IMR-90 (cell line): Measurements from ENCODE around the gene CCT3. TPM values are rescaled to one million over a fixed set of nuclear protein-coding genes. Genes with fewer than 3 reads are reported as not detected.

Experiments
- ATAC-seq: fragments of 200-7000 bp; cut with Tn5 transposase; 2 replicates; pipeline ENCODE4 v1.9.1; 2020; ENCODE audit warnings: low read depth, mild to moderate bottlenecking, moderate library complexity
- BruUV-seq: library from RNA; stranded (reverse); fragments of 400-500 nt; replicated peaks from 2 replicates; lab custom pipeline; 2021; lab: Mats Ljungman, UMichigan
- CTCF ChIA-PET: fragments of 300-600 bp; formaldehyde crosslinking; extraction: SDS; loops from one replicate; lab custom pipeline; 2021; ENCODE audit warnings: antibody characterized with exemption; lab: Yijun Ruan, JAX
- POLR2A ChIA-PET: fragments of 300-600 bp; sonication (Branson Sonifier 250); formaldehyde crosslinking; loops from one replicate; lab custom pipeline; 2022; ENCODE audit warnings: antibody characterized with exemption; ENCODE audit not compliant: unreplicated experiment; lab: Charles Lee
- DNase-seq: peaks from one replicate; pipeline ENCODE4 v3.0.0; 2013
- H2AFZ ChIP-seq: replicated peaks from 2 replicates; pipeline ENCODE3; 2013; ENCODE audit warnings: low read length, mild to moderate bottlenecking; ENCODE audit not compliant: poor library complexity
- H2AK5ac ChIP-seq: 2 replicates; pipeline ENCODE4 v1.6.1; 2013; ENCODE audit warnings: low read depth, low read length, inconsistent platforms
- H2AK9ac ChIP-seq: replicated peaks from 2 replicates; pipeline ENCODE3; 2013; ENCODE audit warnings: mild to moderate bottlenecking, low read depth, low read length, moderate library complexity; ENCODE audit not compliant: poor library complexity
- H2BK120ac ChIP-seq: 2 replicates; pipeline ENCODE4 v1.6.1; 2013; ENCODE audit warnings: low read depth, low read length, inconsistent platforms
- H2BK15ac ChIP-seq: 3 replicates; pipeline ENCODE4 v1.6.1; 2013; ENCODE audit warnings: low read depth, low read length, inconsistent platforms
- H2BK20ac ChIP-seq: 2 replicates; pipeline ENCODE4 v1.6.1; 2013; ENCODE audit warnings: low read depth, mild to moderate bottlenecking, inconsistent platforms, low read length, moderate library complexity
- H2BK5ac ChIP-seq: 2 replicates; pipeline ENCODE4 v1.6.1; 2013; ENCODE audit warnings: mild to moderate bottlenecking, low read depth, low read length, inconsistent platforms; ENCODE audit not compliant: poor library complexity, severe bottlenecking
- H3K14ac ChIP-seq: replicated peaks from 2 replicates; pipeline ENCODE4 v1.6.1; 2013; ENCODE audit warnings: low read depth, low read length, inconsistent platforms
- H3K18ac ChIP-seq: 2 replicates; pipeline ENCODE4 v1.6.1; 2013; ENCODE audit warnings: low read depth, low read length, control low read depth
- H3K23ac ChIP-seq: 2 replicates; pipeline ENCODE4 v1.6.1; 2013; ENCODE audit warnings: low read depth, low read length, inconsistent platforms
- H3K27ac ChIP-seq: 2 replicates; pipeline ENCODE4 v1.5.1; 2013; ENCODE audit warnings: mild to moderate bottlenecking, control low read depth, low read length; ENCODE audit not compliant: insufficient read depth
- H3K27me3 ChIP-seq: 2 replicates; pipeline ENCODE4 v1.6.1; 2013; ENCODE audit warnings: low read length; ENCODE audit not compliant: control insufficient read depth, insufficient read depth
- H3K36me3 ChIP-seq: 2 replicates; pipeline ENCODE4 v1.6.1; 2013; ENCODE audit warnings: low read length, mixed read lengths; ENCODE audit not compliant: control insufficient read depth, insufficient read depth
- H3K4ac ChIP-seq: 2 replicates; pipeline ENCODE4 v1.6.1; 2013; ENCODE audit warnings: low read depth, low read length, inconsistent platforms
- H3K4me1 ChIP-seq: 2 replicates; pipeline ENCODE4 v1.6.1; 2013; ENCODE audit warnings: low read length, mixed read lengths; ENCODE audit not compliant: control insufficient read depth, insufficient read depth
- H3K4me2 ChIP-seq: 2 replicates; pipeline ENCODE4 v1.6.1; 2013; ENCODE audit warnings: low read depth, mild to moderate bottlenecking, control low read depth, low read length, moderate library complexity
- H3K4me3 ChIP-seq: 2 replicates; pipeline ENCODE4 v1.5.1; 2013; ENCODE audit warnings: low read depth, mild to moderate bottlenecking, control low read depth, low read length, moderate library complexity; ENCODE audit not compliant: insufficient read depth
- H3K56ac ChIP-seq: 2 replicates; pipeline ENCODE4 v1.6.1; 2013; ENCODE audit warnings: low read length, inconsistent platforms; ENCODE audit not compliant: insufficient read depth; ENCODE audit errors: extremely low read depth
- H3K79me1 ChIP-seq, 2 experiments: 2 replicates each; pipeline ENCODE4 v1.6.1; 2013; ENCODE audit warnings: low read length in 2 of 2, inconsistent platforms in 1 of 2, low read depth in 1 of 2
- H3K9ac ChIP-seq: 2 replicates; pipeline ENCODE4 v1.6.1; 2013; ENCODE audit warnings: low read depth, low read length, control low read depth
- H3K9me1 ChIP-seq: 2 replicates; pipeline ENCODE4 v1.6.1; 2013; ENCODE audit warnings: low read length, inconsistent platforms; ENCODE audit not compliant: insufficient read depth
- H3K9me3 ChIP-seq: 2 replicates; pipeline ENCODE4 v1.6.1; 2013; ENCODE audit warnings: low read length; ENCODE audit not compliant: control insufficient read depth, insufficient read depth
- H4K20me1 ChIP-seq: 2 replicates; pipeline ENCODE4 v1.6.1; 2013; ENCODE audit warnings: low read length, inconsistent platforms; ENCODE audit not compliant: insufficient read depth
- H4K5ac ChIP-seq: 2 replicates; pipeline ENCODE4 v1.6.1; 2013; ENCODE audit warnings: mild to moderate bottlenecking, low read depth, low read length, control low read depth
- H4K8ac ChIP-seq, 2 experiments: 2 replicates each; pipeline ENCODE4 v1.6.1; 2013; ENCODE audit warnings: low read depth in 2 of 2, low read length in 2 of 2, control low read depth in 1 of 2, inconsistent platforms in 1 of 2
- H4K91ac ChIP-seq: 2 replicates; pipeline ENCODE4 v1.6.1; 2013; ENCODE audit warnings: low read depth, low read length, inconsistent platforms; ENCODE audit not compliant: insufficient read depth
- CHD1 ChIP-seq: IDR thresholded peaks from 2 replicates; pipeline ENCODE4 v1.6.1; 2012; ENCODE audit warnings: low read depth, low read length, improper control_type of control experiment
- CTCF ChIP-seq: conservative IDR thresholded peaks from 2 replicates; pipeline ENCODE4 v1.5.1; 2012; ENCODE audit warnings: mild to moderate bottlenecking, low read depth, low read length, improper control_type of control experiment
- FOS ChIP-seq: fragments of 150-350 bp; IDR thresholded peaks from 2 replicates; pipeline ENCODE4 v1.6.1; 2016; ENCODE audit warnings: low read depth, low read length
- MAFK ChIP-seq: IDR thresholded peaks from 2 replicates; pipeline ENCODE4 v1.6.1; 2012; ENCODE audit warnings: low read depth, low read length, improper control_type of control experiment
- MXI1 ChIP-seq: IDR thresholded peaks from 2 replicates; pipeline ENCODE4 v1.6.1; 2012; ENCODE audit warnings: low read depth, mild to moderate bottlenecking, low read length, moderate library complexity, borderline replicate concordance
- POLR2A ChIP-seq: IDR thresholded peaks from 2 replicates; pipeline ENCODE4 v1.6.1; 2012; ENCODE audit warnings: mild to moderate bottlenecking, low read depth, low read length
- RCOR1 ChIP-seq: IDR thresholded peaks from 2 replicates; pipeline ENCODE4 v1.6.1; 2012; ENCODE audit warnings: mild to moderate bottlenecking, low read length, improper control_type of control experiment; ENCODE audit not compliant: insufficient replicate concordance
- RFX5 ChIP-seq: IDR thresholded peaks from 2 replicates; pipeline ENCODE4 v1.8.0; 2012; ENCODE audit warnings: low read depth, mild to moderate bottlenecking, low read length, moderate library complexity
- SMC3 ChIP-seq: fragments of 150-350 bp; IDR thresholded peaks from 2 replicates; pipeline ENCODE4 v1.6.1; 2016; ENCODE audit warnings: low read depth, mild to moderate bottlenecking, antibody characterized with exemption, low read length, moderate library complexity
- USF2 ChIP-seq: fragments of 150-350 bp; IDR thresholded peaks from 2 replicates; pipeline ENCODE4 v1.6.1; 2017; ENCODE audit warnings: mild to moderate bottlenecking, antibody characterized with exemption, low read length, low read depth
- WGBS, 2 experiments: methylation state at CpG; one replicate each; pipeline versions ENCODE4 v1.1.5 to v1.1.7; 2013; ENCODE audit warnings: missing lambda C conversion rate in 2 of 2; ENCODE audit not compliant: insufficient read length in 1 of 2; ENCODE audit errors: extremely low coverage in 2 of 2; 5-methylcytosine and 5-hydroxymethylcytosine counted together
- dilution Hi-C: fragments of 300-500 bp; cut with HindIII; formaldehyde crosslinking; loops from one replicate; pipeline ENCODE4 v1.14.3; 2018; ENCODE audit warnings: low sequenced_read_pairs; ENCODE audit not compliant: unreplicated experiment
- in situ Hi-C: fragments of 300-500 bp; cut with MboI; formaldehyde crosslinking; loops from 3 replicates; pipeline ENCODE4 v1.14.3; 2019; ENCODE audit warnings: low sequenced_read_pairs, inconsistent platforms, mixed read lengths
- intact Hi-C: fragments of 100-400 bp; cut with micrococcal nuclease; formaldehyde crosslinking; loops from 2 replicates; pipeline ENCODE4 v1.10.0; 2022
- polyA plus RNA-seq, 3 experiments: library from polyadenylated mRNA; depleted of rRNA; stranded (reverse); fragments of >200 nt; gene quantifications; 2 replicates each; pipeline ENCODE4 v1.2.3, GENCODE V29; 2012; ENCODE audit warnings: low replicate concordance in 1 of 3
- total RNA-seq: library from RNA; depleted of rRNA; stranded (reverse); fragments of >200 nt; gene quantifications from 2 replicates; pipeline ENCODE4 v1.2.3, GENCODE V29; 2012

Gene CCT3
- total and polyA plus RNA-seq, 2 of the 4 experiments (the other 2 are of a cell fraction) = 313 to 595 TPM

GRCh38 chr1:156368889-156369684, 31.0 kb upstream of the CCT3 start, which contains the start of gene RHBG:
TSS of gene RHBG (plus strand) at chr1:156369211. CDS start at chr1:156369250, 39 bp downstream.
- Histone ChIP-seq H3K4ac (no peak within 1 kb of the TSS), H3K4me1 (peaks cover 2% of the 10 kb centered on the region; the same call in 1 of the 2 replicates), H2AFZ (peak within 1 kb of the TSS; percentile 19), H3K9ac (no peak within 1 kb of the TSS), H2BK15ac (no peak within 1 kb of the TSS), H3K23ac (no peak within 1 kb of the TSS; the same call in 1 of the 2 replicates), H4K5ac (no peak within 1 kb of the TSS), H3K18ac (no peak within 1 kb of the TSS), H3K4me3 (no peak within 1 kb of the TSS; the same call in 1 of the 2 replicates), H3K27ac (no peak within 1 kb of the TSS), H3K56ac (no peak within 1 kb of the TSS), H3K9me3 (no peaks in the 10 kb centered on the region), H3K9me1 (no peaks in the 10 kb centered on the region; the same call in 1 of the 2 replicates), H3K27me3 (peaks cover 78% of the 10 kb centered on the region), H3K4me2 (peak within 1 kb of the TSS; percentile 53; the same call in 1 of the 2 replicates), H4K91ac (no peak within 1 kb of the TSS), H3K14ac (no peak within 1 kb of the TSS), H2BK20ac (no peak within 1 kb of the TSS), H3K79me1 (no peaks in the 10 kb centered on the region), H2BK120ac (no peak within 1 kb of the TSS), H2AK5ac (no peak within 1 kb of the TSS), H2AK9ac (no peak within 1 kb of the TSS), H3K36me3 (no peaks in the 10 kb centered on the region), H4K8ac (no peak within 1 kb of the TSS), H2BK5ac (no peak within 1 kb of the TSS), H4K20me1 (no peaks in the 10 kb centered on the region)
- intact Hi-C loops = no loop called here
- BruUV-seq = no TSS peak
- dilution Hi-C loops = no loop called here
- DNase-seq = peak; percentile 2
- peak; percentile 46 for ATAC-seq
- POLR2A ChIA-PET = no interaction called here
- CTCF ChIA-PET = no interaction called here
- no peak for TF ChIP-seq POLR2A
- no peak for TF ChIP-seq CTCF
- TF ChIP-seq FOS = no peak
- no peak for TF ChIP-seq SMC3
- TF ChIP-seq MXI1 = no peak
- no peak for TF ChIP-seq USF2
- TF ChIP-seq MAFK = no peak
- no peak for TF ChIP-seq RCOR1
- no peak for TF ChIP-seq CHD1
- no peak for TF ChIP-seq RFX5
- in situ Hi-C loops = no loop called here
- WGBS, 2 experiments = 3% methylated on average over 16 of the region's 48 CpGs; no CpG with 5 or more reads in 1 of the 2 experiments
